HG03159 (cell line): ENCODE data around the gene POLR3K.
"Not testable (repeated sequence)": the region's sequence is repeated elsewhere in the genome, so short reads cannot be mapped to it uniquely, and the experiment has no call there.

Experiments
- ATAC-seq: cut with Tn5 transposase; IDR thresholded peaks from one replicate; pipeline ENCODE4 v1.9.1; 2021; ENCODE audit warnings: mild to moderate bottlenecking, moderate library complexity; ENCODE audit not compliant: unreplicated experiment

Gene POLR3K

DNA sequence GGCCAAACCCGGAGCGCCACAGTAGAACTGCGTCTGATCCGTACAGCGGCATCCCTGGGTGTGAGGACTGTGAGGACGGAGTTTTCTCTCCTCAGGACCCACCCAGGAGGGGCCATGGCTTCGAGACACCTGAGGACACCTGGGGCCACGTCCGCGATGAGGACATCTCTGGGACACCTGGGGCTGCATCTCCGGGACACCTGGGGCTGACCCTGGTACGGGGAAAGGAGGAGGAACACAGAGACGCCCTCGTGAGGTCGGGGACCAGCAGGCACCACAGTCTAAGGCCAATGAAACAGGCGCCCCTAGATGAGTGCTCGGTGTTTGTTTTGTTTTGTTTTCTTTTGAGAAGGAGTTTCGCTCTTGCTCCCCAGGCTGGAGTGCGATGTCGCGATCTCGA lies 29.3 kb downstream of the POLR3K start:
- not testable (repeated sequence) for ATAC-seq

DNA sequence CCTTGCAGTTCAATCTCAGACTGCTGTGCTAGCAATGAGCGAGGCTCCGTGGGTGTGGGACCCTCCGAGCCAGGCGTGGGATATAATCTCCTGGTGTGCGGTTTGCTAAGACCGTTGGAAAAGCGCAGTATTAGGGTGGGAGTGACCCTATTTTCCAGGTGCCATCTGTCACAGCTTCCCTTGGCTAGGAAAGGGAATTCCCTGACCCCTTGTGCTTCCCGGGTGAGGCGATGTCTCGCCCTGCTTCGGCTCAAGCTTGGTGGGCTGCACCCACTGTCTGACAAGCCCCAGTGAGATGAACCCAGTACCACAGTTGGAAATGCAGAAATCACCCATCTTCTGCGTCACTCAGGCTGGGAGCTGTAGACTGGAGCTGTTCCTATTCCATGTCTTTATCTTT lies 32.5 kb downstream of the POLR3K start:
- not testable (repeated sequence) for ATAC-seq

DNA sequence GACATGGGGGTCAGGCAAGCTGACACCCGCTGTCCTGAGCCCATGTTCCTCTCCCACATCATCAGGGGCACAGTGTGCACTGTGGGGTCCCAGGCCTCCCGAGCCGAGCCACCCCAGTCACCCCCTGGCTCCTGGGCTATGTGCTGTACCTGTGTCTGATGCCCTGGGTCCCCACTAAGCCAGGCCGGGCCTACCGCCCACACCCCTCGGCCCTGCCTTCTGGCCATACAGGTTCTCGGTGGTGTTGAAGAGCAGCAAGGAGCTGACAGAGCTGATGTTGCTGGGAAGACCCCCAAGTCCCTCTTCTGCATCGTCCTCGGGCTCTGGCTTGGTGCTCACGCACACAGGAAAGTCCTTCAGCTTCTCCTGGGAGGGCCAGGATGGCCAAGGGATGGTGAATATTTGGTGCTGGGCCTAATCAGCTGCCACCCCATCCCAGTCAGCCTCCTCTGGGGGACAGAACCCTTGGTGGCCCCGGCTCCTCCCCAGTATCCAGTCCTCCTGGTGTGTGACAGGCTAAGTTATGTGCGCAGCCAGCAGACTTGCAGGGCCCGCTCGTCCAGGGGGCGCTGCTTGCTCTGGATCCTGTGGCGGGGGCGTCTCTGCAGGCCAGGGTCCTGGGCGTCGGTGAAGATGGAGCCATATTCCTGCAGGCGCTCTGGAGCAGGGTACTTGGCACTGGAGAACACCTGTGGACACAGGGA lies 36.2 kb downstream of the POLR3K start:
- not testable (repeated sequence) for ATAC-seq

DNA sequence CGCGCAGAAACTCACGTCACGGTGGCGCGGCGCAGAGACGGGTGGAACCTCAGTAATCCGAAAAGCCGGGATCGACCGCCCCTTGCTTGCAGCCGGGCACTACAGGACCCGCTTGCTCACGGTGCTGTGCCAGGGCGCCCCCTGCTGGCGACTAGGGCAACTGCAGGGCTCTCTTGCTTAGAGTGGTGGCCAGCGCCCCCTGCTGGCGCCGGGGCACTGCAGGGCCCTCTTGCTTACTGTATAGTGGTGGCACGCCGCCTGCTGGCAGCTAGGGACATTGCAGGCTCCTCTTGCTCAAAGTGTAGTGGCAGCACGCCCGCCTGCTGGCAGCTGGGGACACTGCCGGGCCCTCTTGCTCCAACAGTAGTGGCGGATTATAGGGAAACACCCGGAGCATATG lies 42.6 kb downstream of the POLR3K start:
- not testable (repeated sequence) for ATAC-seq

DNA sequence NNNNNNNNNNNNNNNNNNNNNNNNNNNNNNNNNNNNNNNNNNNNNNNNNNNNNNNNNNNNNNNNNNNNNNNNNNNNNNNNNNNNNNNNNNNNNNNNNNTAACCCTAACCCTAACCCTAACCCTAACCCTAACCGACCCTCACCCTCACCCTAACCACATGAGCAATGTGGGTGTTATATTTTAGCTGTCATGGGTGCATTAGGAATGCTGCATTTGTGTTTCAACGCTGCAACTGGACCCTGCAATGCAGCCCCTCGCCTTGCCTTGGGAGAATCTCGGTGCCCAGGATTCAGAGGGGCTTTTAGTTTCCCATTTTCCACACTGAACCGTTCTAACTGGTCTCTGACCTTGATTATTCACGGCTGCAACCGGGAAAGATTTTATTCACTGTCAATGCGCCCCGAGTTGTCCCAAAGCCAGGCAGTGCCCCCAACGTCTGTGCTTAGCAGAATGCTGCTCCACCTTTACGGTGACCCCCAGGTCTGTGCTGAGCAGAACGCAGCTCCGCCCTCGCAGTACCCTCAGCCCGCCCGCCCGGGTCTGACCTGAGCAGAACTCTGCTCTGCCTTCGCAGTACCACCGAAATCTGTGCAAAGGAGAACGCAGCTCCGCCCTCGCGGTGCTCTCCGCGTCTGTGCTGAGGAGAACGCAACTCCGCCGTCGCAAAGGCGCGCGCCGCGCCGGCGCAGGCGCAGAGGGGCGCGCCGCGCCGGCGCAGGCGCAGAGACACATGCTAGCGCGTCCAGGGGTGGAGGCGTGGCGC lies 43.3 kb downstream of the POLR3K start:
- no peak for ATAC-seq
